Neural cell (in vitro differentiated cells): Measurements from ENCODE around the gene GAS7. TPM values are rescaled to one million over a fixed set of nuclear protein-coding genes. Genes with fewer than 3 reads are reported as not detected.

Source experiments
- H2AFZ ChIP-seq: fragments of 200-600, 300-800 bp; sonication (generic), shearing (Covaris generic); 2 replicates; pipeline ENCODE4 v1.6.0; 2014; ENCODE audit warnings: low read depth, mild to moderate bottlenecking, antibody characterized with exemption, low read length, moderate library complexity
- H3F3A ChIP-seq: fragments of 200-600 bp; shearing (Covaris generic); 2 replicates; pipeline ENCODE4 v1.6.1; 2016; ENCODE audit warnings: mild to moderate bottlenecking, moderate library complexity, mixed read lengths, antibody characterized with exemption, low read length; ENCODE audit not compliant: insufficient read depth, poor library complexity, severe bottlenecking
- H3K27ac ChIP-seq: fragments of 200-600, 300-800 bp; sonication (generic), shearing (Covaris generic); 2 replicates; pipeline ENCODE4 v1.5.1; 2014; ENCODE audit warnings: mild to moderate bottlenecking, low read length, moderate library complexity
- H3K27me3 ChIP-seq: fragments of 300-800, 200-600 bp; sonication (generic), shearing (Covaris generic); 2 replicates; pipeline ENCODE4 v1.6.0; 2014; ENCODE audit warnings: mild to moderate bottlenecking, low read depth, low read length, moderate library complexity; ENCODE audit not compliant: insufficient read depth
- H3K36me3 ChIP-seq: fragments of 300-800, 200-600 bp; sonication (generic), shearing (Covaris generic); 2 replicates; pipeline ENCODE4 v1.5.1; 2014; ENCODE audit warnings: mild to moderate bottlenecking, antibody characterized with exemption, low read length, moderate library complexity; ENCODE audit not compliant: insufficient read depth
- H3K4me2 ChIP-seq: fragments of 300-800, 200-600 bp; sonication (generic), shearing (Covaris generic); 2 replicates; pipeline ENCODE4 v1.6.0; 2014; ENCODE audit warnings: mild to moderate bottlenecking, low read length
- H3K4me3 ChIP-seq: fragments of 300-800, 200-600 bp; sonication (generic), shearing (Covaris generic); 2 replicates; pipeline ENCODE4 v1.5.1; 2014; ENCODE audit warnings: mild to moderate bottlenecking, low read length, moderate library complexity
- H3K79me2 ChIP-seq: fragments of 200-600 bp; shearing (Covaris generic); replicated peaks from 2 replicates; pipeline ENCODE4 v1.6.0; 2014; ENCODE audit warnings: mild to moderate bottlenecking, low read length, moderate library complexity; ENCODE audit not compliant: insufficient read depth
- H3K9ac ChIP-seq: fragments of 300-800, 200-600 bp; sonication (generic), shearing (Covaris generic); 2 replicates; pipeline ENCODE4 v1.6.1; 2016; ENCODE audit warnings: mild to moderate bottlenecking, low read length, mixed read lengths
- H3K9me2 ChIP-seq: fragments of 200-600 bp; shearing (Covaris generic); 2 replicates; pipeline ENCODE4 v1.6.1; 2016; ENCODE audit warnings: mild to moderate bottlenecking, low read length, mixed read lengths; ENCODE audit not compliant: insufficient read depth
- H3K9me3 ChIP-seq: fragments of 200-600, 300-800 bp; sonication (generic), shearing (Covaris generic); 2 replicates; pipeline ENCODE4 v1.6.1; 2016; ENCODE audit warnings: mild to moderate bottlenecking, mixed run types, low read length, moderate library complexity, mixed read lengths
- H4K20me1 ChIP-seq: fragments of 200-600 bp; shearing (Covaris generic); 2 replicates; pipeline ENCODE4 v1.6.1; 2016; ENCODE audit warnings: mild to moderate bottlenecking, mixed run types; ENCODE audit not compliant: insufficient read depth
- EP300 ChIP-seq: fragments of 450-650 bp; conservative IDR thresholded peaks from 2 replicates; pipeline ENCODE4 v1.6.1; 2014; ENCODE audit warnings: antibody characterized with exemption, mild to moderate bottlenecking, moderate library complexity; ENCODE audit not compliant: poor library complexity, severe bottlenecking
- EZH2 ChIP-seq: fragments of 200-600, 300-800 bp; shearing (Covaris generic), sonication (generic); IDR thresholded peaks from 2 replicates; pipeline ENCODE4 v1.6.1; 2014; ENCODE audit warnings: antibody characterized with exemption, low read length, borderline replicate concordance, mild to moderate bottlenecking; ENCODE audit not compliant: insufficient read depth, poor library complexity, severe bottlenecking
- MXI1 ChIP-seq: fragments of 450-650 bp; conservative IDR thresholded peaks from 2 replicates; pipeline ENCODE4 v1.6.1; 2014; ENCODE audit warnings: antibody characterized with exemption, mild to moderate bottlenecking; ENCODE audit not compliant: poor library complexity, severe bottlenecking
- POLR2AphosphoS5 ChIP-seq: IDR thresholded peaks from 2 replicates; pipeline ENCODE4 v1.6.1; 2012
- RAD21 ChIP-seq: fragments of 450-650 bp; conservative IDR thresholded peaks from 2 replicates; pipeline ENCODE4 v1.6.1; 2014; ENCODE audit warnings: antibody characterized with exemption, mild to moderate bottlenecking, moderate library complexity
- SMC3 ChIP-seq: fragments of 450-650 bp; conservative IDR thresholded peaks from 2 replicates; pipeline ENCODE4 v1.6.1; 2014; ENCODE audit warnings: antibody characterized with exemption, mild to moderate bottlenecking, moderate library complexity; ENCODE audit not compliant: poor library complexity
- TAF1 ChIP-seq: IDR thresholded peaks from 2 replicates; pipeline ENCODE4 v1.6.1; 2012; ENCODE audit warnings: low read depth
- polyA plus RNA-seq: library from polyadenylated mRNA; depleted of rRNA; stranded (reverse); fragments of >200 nt; gene quantifications from 2 replicates; pipeline ENCODE4 v1.2.3, GENCODE V29; 2014
- TF ChIP-seq, protein P1 (sequence below): IDR thresholded peaks from 2 replicates; pipeline ENCODE4 v1.6.1; 2012; ENCODE audit warnings: borderline replicate concordance
- TF ChIP-seq, protein P2 (sequence below): fragments of 450-650 bp; IDR thresholded peaks from 2 replicates; pipeline ENCODE4 v1.5.1; 2014; ENCODE audit warnings: antibody characterized with exemption, mild to moderate bottlenecking, moderate library complexity; ENCODE audit not compliant: poor library complexity, severe bottlenecking

Gene GAS7
- polyA plus RNA-seq, 1 donor from 2014 or later: 23.6 TPM

DNA sequence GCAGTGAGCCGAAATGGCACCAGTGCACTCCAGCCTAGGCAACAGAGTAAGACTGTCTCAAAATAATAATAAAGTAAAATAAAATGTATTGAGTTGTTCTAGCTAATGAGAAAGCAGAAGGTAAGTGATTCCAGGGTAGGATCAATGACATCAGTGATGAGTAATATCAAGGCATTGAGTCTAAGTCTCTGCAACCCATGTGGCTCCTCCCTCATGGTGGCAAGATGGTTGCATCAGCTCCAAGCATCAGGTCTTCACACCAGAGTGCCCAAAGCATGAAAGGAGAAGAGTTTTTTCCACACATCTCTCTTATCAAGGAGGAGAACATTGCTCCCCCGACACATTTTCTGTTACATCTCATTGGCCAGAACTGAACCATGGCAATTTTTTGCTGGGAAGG lies 34.8 kb upstream of the GAS7 start:
- no peaks in the 10 kb centered on the region for H3K9me2 ChIP-seq
- H3K9ac ChIP-seq: no peak overlapping the region
- H3K9me3 ChIP-seq: no peaks in the 10 kb centered on the region
- H3K27ac ChIP-seq: no peak overlapping the region
- TF ChIP-seq POLR2AphosphoS5: no peak
- TF ChIP-seq TAF1: no peak
- TF ChIP-seq MXI1: no peak
- no peak for TF ChIP-seq EZH2
- TF ChIP-seq, protein P1, sequence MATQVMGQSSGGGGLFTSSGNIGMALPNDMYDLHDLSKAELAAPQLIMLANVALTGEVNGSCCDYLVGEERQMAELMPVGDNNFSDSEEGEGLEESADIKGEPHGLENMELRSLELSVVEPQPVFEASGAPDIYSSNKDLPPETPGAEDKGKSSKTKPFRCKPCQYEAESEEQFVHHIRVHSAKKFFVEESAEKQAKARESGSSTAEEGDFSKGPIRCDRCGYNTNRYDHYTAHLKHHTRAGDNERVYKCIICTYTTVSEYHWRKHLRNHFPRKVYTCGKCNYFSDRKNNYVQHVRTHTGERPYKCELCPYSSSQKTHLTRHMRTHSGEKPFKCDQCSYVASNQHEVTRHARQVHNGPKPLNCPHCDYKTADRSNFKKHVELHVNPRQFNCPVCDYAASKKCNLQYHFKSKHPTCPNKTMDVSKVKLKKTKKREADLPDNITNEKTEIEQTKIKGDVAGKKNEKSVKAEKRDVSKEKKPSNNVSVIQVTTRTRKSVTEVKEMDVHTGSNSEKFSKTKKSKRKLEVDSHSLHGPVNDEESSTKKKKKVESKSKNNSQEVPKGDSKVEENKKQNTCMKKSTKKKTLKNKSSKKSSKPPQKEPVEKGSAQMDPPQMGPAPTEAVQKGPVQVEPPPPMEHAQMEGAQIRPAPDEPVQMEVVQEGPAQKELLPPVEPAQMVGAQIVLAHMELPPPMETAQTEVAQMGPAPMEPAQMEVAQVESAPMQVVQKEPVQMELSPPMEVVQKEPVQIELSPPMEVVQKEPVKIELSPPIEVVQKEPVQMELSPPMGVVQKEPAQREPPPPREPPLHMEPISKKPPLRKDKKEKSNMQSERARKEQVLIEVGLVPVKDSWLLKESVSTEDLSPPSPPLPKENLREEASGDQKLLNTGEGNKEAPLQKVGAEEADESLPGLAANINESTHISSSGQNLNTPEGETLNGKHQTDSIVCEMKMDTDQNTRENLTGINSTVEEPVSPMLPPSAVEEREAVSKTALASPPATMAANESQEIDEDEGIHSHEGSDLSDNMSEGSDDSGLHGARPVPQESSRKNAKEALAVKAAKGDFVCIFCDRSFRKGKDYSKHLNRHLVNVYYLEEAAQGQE: no peak
- no peak for TF ChIP-seq SMC3
- TF ChIP-seq RAD21: no peak
- TF ChIP-seq, protein P2, sequence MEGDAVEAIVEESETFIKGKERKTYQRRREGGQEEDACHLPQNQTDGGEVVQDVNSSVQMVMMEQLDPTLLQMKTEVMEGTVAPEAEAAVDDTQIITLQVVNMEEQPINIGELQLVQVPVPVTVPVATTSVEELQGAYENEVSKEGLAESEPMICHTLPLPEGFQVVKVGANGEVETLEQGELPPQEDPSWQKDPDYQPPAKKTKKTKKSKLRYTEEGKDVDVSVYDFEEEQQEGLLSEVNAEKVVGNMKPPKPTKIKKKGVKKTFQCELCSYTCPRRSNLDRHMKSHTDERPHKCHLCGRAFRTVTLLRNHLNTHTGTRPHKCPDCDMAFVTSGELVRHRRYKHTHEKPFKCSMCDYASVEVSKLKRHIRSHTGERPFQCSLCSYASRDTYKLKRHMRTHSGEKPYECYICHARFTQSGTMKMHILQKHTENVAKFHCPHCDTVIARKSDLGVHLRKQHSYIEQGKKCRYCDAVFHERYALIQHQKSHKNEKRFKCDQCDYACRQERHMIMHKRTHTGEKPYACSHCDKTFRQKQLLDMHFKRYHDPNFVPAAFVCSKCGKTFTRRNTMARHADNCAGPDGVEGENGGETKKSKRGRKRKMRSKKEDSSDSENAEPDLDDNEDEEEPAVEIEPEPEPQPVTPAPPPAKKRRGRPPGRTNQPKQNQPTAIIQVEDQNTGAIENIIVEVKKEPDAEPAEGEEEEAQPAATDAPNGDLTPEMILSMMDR: no peak
- TF ChIP-seq EP300: no peak
- no peak overlapping the region for H3K4me3 ChIP-seq
- no peak overlapping the region for H3K4me2 ChIP-seq
- no peak overlapping the region for H2AFZ ChIP-seq
- H4K20me1 ChIP-seq: no peaks in the 10 kb centered on the region
- H3F3A ChIP-seq: no peaks in the 10 kb centered on the region
- H3K79me2 ChIP-seq: no peaks in the 10 kb centered on the region
- no peaks in the 10 kb centered on the region for H3K36me3 ChIP-seq
- no peaks in the 10 kb centered on the region for H3K27me3 ChIP-seq

DNA sequence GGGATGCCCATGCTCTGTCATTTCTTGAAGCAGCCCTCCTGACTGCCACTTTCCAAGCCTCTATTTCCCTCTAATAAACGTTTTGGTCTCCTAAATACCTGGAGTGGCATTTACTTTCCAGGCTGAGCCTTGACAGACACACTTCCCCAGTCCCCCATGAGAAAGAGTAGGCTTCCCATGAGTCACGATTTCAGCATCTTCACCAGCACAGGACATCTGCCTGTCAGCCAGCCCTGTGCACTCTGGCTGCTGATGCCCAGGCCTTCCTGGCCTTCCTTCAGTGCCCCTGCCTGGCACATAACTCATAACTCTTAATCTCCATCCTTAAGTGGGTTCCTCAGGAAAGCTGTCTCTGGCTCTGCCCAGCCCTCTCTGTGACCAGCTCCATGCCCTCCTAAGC lies 30.8 kb upstream of the GAS7 start:
- H3K9me3 ChIP-seq: no peaks in the 10 kb centered on the region
- H3K36me3 ChIP-seq: no peaks in the 10 kb centered on the region
- no peaks in the 10 kb centered on the region for H3K27me3 ChIP-seq
- H3F3A ChIP-seq: no peaks in the 10 kb centered on the region
- H3K79me2 ChIP-seq: no peaks in the 10 kb centered on the region
- TF ChIP-seq, protein P2: no peak
- TF ChIP-seq TAF1: no peak
- H3K9me2 ChIP-seq: no peaks in the 10 kb centered on the region
- no peaks in the 10 kb centered on the region for H4K20me1 ChIP-seq
- no peak overlapping the region for H3K9ac ChIP-seq
- no peak overlapping the region for H3K4me2 ChIP-seq
- H3K27ac ChIP-seq: no peak overlapping the region
- no peak overlapping the region for H2AFZ ChIP-seq
- no peak overlapping the region for H3K4me3 ChIP-seq
